Astrocyte (in vitro differentiated cells and primary cell): Measurements from ENCODE around the gene DEFB132. TPM values are rescaled to one million over a fixed set of nuclear protein-coding genes. Genes with fewer than 3 reads are reported as not detected.

ENCODE experiments used
- DNase-seq: peaks from one replicate; pipeline ENCODE4 v3.0.0-alpha.2; 2010; ENCODE audit warnings: low read depth
- FAIRE-seq: peaks from 2 replicates; lab custom pipeline; 2011; peaks lifted over from hg19 to GRCh38; lab: Jason Lieb, UNC
- H2AFZ ChIP-seq: 2 replicates; pipeline ENCODE4 v1.6.0; 2012; ENCODE audit warnings: low read depth, low read length, inconsistent platforms
- H3K27ac ChIP-seq: 2 replicates; pipeline ENCODE4 v1.5.1; 2011; ENCODE audit warnings: low read depth, low read length, inconsistent platforms
- H3K27me3 ChIP-seq: 2 replicates; pipeline ENCODE4 v1.6.0; 2011; ENCODE audit warnings: low read length, inconsistent platforms; ENCODE audit not compliant: insufficient read depth
- H3K36me3 ChIP-seq: 2 replicates; pipeline ENCODE4 v1.5.1; 2011; ENCODE audit warnings: low read length, inconsistent platforms; ENCODE audit not compliant: insufficient read depth
- H3K4me1 ChIP-seq: 2 replicates; pipeline ENCODE4 v1.5.1; 2011; ENCODE audit warnings: low read length, inconsistent platforms; ENCODE audit not compliant: insufficient read depth
- H3K4me2 ChIP-seq: 2 replicates; pipeline ENCODE4 v1.6.0; 2012; ENCODE audit warnings: low read length, inconsistent platforms
- H3K4me3 ChIP-seq: 2 replicates; pipeline ENCODE4 v1.5.1; 2011; ENCODE audit warnings: low read depth, mild to moderate bottlenecking, low read length, inconsistent platforms; ENCODE audit not compliant: insufficient read depth
- H3K79me2 ChIP-seq: 2 replicates; pipeline ENCODE4 v1.6.0; 2012; ENCODE audit warnings: mild to moderate bottlenecking, low read length, inconsistent platforms; ENCODE audit not compliant: insufficient read depth
- H3K9ac ChIP-seq: 2 replicates; pipeline ENCODE4 v1.6.0; 2012; ENCODE audit warnings: mild to moderate bottlenecking, low read length, inconsistent platforms
- H3K9me3 ChIP-seq: 2 replicates; pipeline ENCODE4 v1.5.1; 2012; ENCODE audit warnings: low read depth, mild to moderate bottlenecking, low read length, inconsistent platforms; ENCODE audit not compliant: insufficient read depth
- H4K20me1 ChIP-seq: 2 replicates; pipeline ENCODE4 v1.6.0; 2012; ENCODE audit warnings: low read length, inconsistent platforms; ENCODE audit not compliant: insufficient read depth
- H3K27ac Mint-ChIP-seq: one replicate; pipeline ENCODE4 v1.8.0; 2021; ENCODE audit warnings: mild to moderate bottlenecking, mixed read lengths; ENCODE audit not compliant: unreplicated experiment
- H3K27me3 Mint-ChIP-seq: one replicate; pipeline ENCODE4 v1.8.0; 2021; ENCODE audit warnings: low read depth, mixed read lengths; ENCODE audit not compliant: unreplicated experiment
- H3K36me3 Mint-ChIP-seq: one replicate; pipeline ENCODE4 v1.8.0; 2021; ENCODE audit warnings: low read depth, mixed read lengths; ENCODE audit not compliant: unreplicated experiment
- H3K4me1 Mint-ChIP-seq: one replicate; pipeline ENCODE4 v1.8.0; 2021; ENCODE audit warnings: low read depth, mixed read lengths; ENCODE audit not compliant: unreplicated experiment
- H3K4me3 Mint-ChIP-seq: one replicate; pipeline ENCODE4 v1.8.0; 2021; ENCODE audit warnings: mild to moderate bottlenecking, moderate library complexity, mixed read lengths; ENCODE audit not compliant: unreplicated experiment
- H3K9me3 Mint-ChIP-seq: one replicate; pipeline ENCODE4 v1.8.0; 2021; ENCODE audit warnings: mild to moderate bottlenecking, mixed read lengths; ENCODE audit not compliant: unreplicated experiment
- EZH2 ChIP-seq: IDR thresholded peaks from 2 replicates; pipeline ENCODE4 v1.6.1; 2012; ENCODE audit warnings: mild to moderate bottlenecking, low read length, inconsistent platforms; ENCODE audit not compliant: insufficient read depth
- total RNA-seq: library from RNA; stranded (reverse); gene quantifications from 2 replicates; pipeline ENCODE4 v1.2.1, GENCODE V29; 2021
- TF ChIP-seq, protein P1 (sequence below): IDR thresholded peaks from 2 replicates; pipeline ENCODE4 v1.5.1; 2011; ENCODE audit warnings: low read depth, mild to moderate bottlenecking, inconsistent platforms, low read length, moderate library complexity; ENCODE audit not compliant: insufficient read depth

The DEFB132 gene
- total RNA-seq, 1 donor from 2014 or later: not detected

DNA sequence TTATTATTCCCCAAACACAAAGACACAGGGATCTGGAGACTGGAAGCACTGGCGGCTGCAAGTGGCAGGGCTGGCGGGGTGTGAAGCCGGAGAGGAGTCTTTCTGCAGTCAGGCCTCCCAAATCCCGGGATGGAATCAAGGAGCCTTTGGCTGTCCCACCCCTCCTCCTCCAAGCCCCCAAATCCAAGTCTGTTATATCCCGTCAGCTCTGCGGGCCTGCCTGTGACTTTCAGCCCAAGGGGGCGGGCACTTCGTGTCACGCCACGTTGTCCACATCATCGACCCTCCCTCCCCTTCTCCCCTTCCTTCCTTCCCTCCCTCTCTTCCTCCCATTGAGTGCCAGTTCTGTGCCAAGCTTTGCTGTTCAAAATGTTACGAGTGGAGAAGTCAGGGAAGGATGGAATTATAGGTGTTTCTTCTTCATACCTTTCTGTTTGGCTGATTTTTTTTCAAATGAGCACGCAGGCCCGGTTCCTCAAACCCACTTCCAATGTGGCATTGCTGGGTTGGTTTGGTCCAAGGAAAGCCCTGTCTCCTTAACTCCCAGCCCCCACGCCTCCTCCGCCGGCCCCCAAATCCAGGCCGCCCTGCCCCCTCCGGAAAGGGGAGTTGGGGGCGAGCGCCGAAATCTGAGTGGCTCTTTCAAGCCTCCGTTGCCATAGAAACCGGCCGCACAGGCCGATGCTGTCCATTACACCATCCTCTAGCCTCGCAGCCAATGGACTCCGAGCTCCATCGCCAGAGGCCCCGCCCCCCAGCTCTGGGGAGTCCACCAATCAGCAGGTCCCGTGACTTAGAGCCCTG is 52.5 kb downstream of the DEFB132 start:
- no peaks in the 10 kb centered on the region for H3K36me3 Mint-ChIP-seq
- DNase-seq (peak; percentile 98), FAIRE-seq (peak; percentile 82)
- no peaks in the 10 kb centered on the region for H3K36me3 ChIP-seq
- H3K4me1 Mint-ChIP-seq: peaks cover 9% of the 10 kb centered on the region
- peak overlapping the region; percentile 59 for H3K4me3 ChIP-seq
- H3K4me1 ChIP-seq: peaks cover 21% of the 10 kb centered on the region
- peak overlapping the region; percentile 88 for H3K9ac ChIP-seq
- H3K27ac Mint-ChIP-seq: peak overlapping the region; percentile 95
- H3K9me3 ChIP-seq: no peaks in the 10 kb centered on the region
- H3K4me3 Mint-ChIP-seq: peak overlapping the region; percentile 84
- no peaks in the 10 kb centered on the region for H3K79me2 ChIP-seq
- H3K4me2 ChIP-seq: peak overlapping the region; percentile 93
- no peaks in the 10 kb centered on the region for H4K20me1 ChIP-seq
- H3K27ac ChIP-seq: peak overlapping the region; percentile 96
- no peaks in the 10 kb centered on the region for H3K27me3 Mint-ChIP-seq
- TF ChIP-seq, protein P1, sequence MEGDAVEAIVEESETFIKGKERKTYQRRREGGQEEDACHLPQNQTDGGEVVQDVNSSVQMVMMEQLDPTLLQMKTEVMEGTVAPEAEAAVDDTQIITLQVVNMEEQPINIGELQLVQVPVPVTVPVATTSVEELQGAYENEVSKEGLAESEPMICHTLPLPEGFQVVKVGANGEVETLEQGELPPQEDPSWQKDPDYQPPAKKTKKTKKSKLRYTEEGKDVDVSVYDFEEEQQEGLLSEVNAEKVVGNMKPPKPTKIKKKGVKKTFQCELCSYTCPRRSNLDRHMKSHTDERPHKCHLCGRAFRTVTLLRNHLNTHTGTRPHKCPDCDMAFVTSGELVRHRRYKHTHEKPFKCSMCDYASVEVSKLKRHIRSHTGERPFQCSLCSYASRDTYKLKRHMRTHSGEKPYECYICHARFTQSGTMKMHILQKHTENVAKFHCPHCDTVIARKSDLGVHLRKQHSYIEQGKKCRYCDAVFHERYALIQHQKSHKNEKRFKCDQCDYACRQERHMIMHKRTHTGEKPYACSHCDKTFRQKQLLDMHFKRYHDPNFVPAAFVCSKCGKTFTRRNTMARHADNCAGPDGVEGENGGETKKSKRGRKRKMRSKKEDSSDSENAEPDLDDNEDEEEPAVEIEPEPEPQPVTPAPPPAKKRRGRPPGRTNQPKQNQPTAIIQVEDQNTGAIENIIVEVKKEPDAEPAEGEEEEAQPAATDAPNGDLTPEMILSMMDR: no peak
- TF ChIP-seq EZH2: no peak
- H3K9me3 Mint-ChIP-seq: no peaks in the 10 kb centered on the region
- peak overlapping the region; percentile 80 for H2AFZ ChIP-seq
- no peaks in the 10 kb centered on the region for H3K27me3 ChIP-seq

DNA sequence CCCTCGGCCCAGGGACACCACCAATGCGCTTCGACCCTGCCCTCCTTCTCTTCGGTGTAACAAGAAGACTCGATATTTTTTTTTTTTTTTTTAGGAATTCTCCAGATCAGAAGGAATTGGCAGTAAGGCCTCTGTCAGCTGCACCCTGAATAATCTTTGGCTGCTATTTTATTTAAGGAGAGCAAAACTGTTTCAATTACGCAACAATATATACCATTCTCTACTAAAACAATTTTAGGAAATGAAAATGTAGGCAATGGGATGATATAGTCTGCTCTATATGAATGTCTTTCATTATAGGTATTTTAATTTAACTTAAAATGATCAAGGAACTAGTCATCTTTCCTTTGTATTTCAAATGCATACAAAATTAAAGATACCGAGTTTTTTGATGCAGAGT is 53.1 kb downstream of the DEFB132 start:
- Histone ChIP-seq H4K20me1 (no peaks in the 10 kb centered on the region), H3K4me1 (peaks cover 21% of the 10 kb centered on the region), H3K4me2 (peak overlapping the region; percentile 93), H3K9me3 (no peaks in the 10 kb centered on the region), H3K27me3 (no peaks in the 10 kb centered on the region), H3K4me3 (no peak overlapping the region), H3K27ac (peak overlapping the region; percentile 96), H3K9ac (no peak overlapping the region), H3K36me3 (no peaks in the 10 kb centered on the region), H3K79me2 (no peaks in the 10 kb centered on the region), H2AFZ (no peak overlapping the region)
- no peaks in the 10 kb centered on the region for H3K27me3 Mint-ChIP-seq
- FAIRE-seq (no peak), DNase-seq (no peak)
- H3K9me3 Mint-ChIP-seq: no peaks in the 10 kb centered on the region
- H3K27ac Mint-ChIP-seq: peak overlapping the region; percentile 95
- no peak for TF ChIP-seq EZH2
- peak overlapping the region; percentile 84 for H3K4me3 Mint-ChIP-seq
- no peaks in the 10 kb centered on the region for H3K36me3 Mint-ChIP-seq
- H3K4me1 Mint-ChIP-seq: peaks cover 9% of the 10 kb centered on the region

Other genes starting within 250 kb of the DEFB132 start
- gene DEFB125, start 170.1 kb upstream of the DEFB132 start, total RNA-seq: not detected in 2 replicates
- gene DEFB126, start 115.1 kb upstream of the DEFB132 start, total RNA-seq: not detected in 2 replicates
- gene DEFB127, start 100.3 kb upstream of the DEFB132 start, total RNA-seq: not detected in 2 replicates
- gene DEFB128, start 68.0 kb upstream of the DEFB132 start, total RNA-seq: not detected in 2 replicates
- not detected in 2 replicates for gene DEFB129, start 30.5 kb upstream of the DEFB132 start, total RNA-seq
- 10.1 and 10.7 TPM in 2 replicates for gene C20orf96, start 33.0 kb downstream of the DEFB132 start, total RNA-seq
- 18.6 and 20.2 TPM in 2 replicates for gene ZCCHC3, start 39.8 kb downstream of the DEFB132 start, total RNA-seq
- 43.4 and 45.1 TPM in 2 replicates for gene SOX12, start 67.8 kb downstream of the DEFB132 start, total RNA-seq
- 57.8 and 64.0 TPM in 2 replicates for gene NRSN2, start 89.4 kb downstream of the DEFB132 start, total RNA-seq
- gene TRIB3, start 123.0 kb downstream of the DEFB132 start, total RNA-seq: 33.0 and 36.9 TPM in 2 replicates
- 124 and 138 TPM in 2 replicates for gene RBCK1, start 150.6 kb downstream of the DEFB132 start, total RNA-seq
- 40.6 and 44.8 TPM in 2 replicates for gene TBC1D20, start 204.8 kb downstream of the DEFB132 start, total RNA-seq